ENCODE results near the gene ARHGAP15.

The ARHGAP15 gene

GRCh38 chr2:143453981-143454511, 324.8 kb downstream of the ARHGAP15 start:
- no peak for DNase-seq (ENCODE audit: low read depth)

GRCh38 chr2:143455317-143455716, 326.1 kb downstream of the ARHGAP15 start:
- no peak for DNase-seq (ENCODE audit: low read depth)

- no peak for DNase-seq (ENCODE audit: low read depth)
Measured at GRCh38 chr2:143458258-143459190, 329.3 kb downstream of the ARHGAP15 start.

GRCh38 chr2:143460382-143460781, 331.2 kb downstream of the ARHGAP15 start:
- no peak for DNase-seq (ENCODE audit: low read depth)

- DNase-seq (ENCODE audit: low read depth), result no peak
Measured at GRCh38 chr2:143463719-143464118, 334.5 kb downstream of the ARHGAP15 start.

GRCh38 chr2:143466391-143466790, 337.2 kb downstream of the ARHGAP15 start:
- no peak for DNase-seq (ENCODE audit: low read depth)

GRCh38 chr2:143467011-143467410, 337.8 kb downstream of the ARHGAP15 start:
- no peak for DNase-seq (ENCODE audit: low read depth)

DNA sequence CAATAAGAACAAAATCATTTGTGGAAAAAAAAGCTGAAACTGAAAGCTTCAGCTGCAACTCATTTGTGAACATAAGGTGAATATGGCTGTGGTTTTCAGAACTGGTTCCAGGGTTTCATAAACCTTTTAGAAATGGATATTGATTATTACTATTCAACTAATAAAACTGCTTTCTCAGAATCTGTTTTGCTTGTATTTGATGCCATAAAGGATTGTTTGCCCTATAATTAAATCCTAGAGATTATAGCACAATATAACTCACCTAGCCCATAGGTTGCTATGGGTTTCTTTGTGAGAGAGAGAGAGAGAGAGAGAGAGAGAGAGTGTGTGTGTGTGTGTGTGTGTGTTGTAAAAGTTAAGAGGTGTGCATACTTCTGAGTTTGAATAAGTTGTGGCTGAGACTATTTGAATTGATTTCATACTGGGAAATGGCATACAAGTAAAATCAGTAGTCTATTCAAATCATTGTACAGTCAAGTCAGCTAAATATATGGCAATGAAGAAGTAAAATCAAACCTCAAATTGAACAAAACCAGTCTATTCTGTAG, 339.2 kb downstream of the ARHGAP15 start:
- DNase-seq (ENCODE audit: low read depth), result no peak

GRCh38 chr2:143469323-143469722, 340.1 kb downstream of the ARHGAP15 start:
- DNase-seq (ENCODE audit: low read depth), result no peak

DNA sequence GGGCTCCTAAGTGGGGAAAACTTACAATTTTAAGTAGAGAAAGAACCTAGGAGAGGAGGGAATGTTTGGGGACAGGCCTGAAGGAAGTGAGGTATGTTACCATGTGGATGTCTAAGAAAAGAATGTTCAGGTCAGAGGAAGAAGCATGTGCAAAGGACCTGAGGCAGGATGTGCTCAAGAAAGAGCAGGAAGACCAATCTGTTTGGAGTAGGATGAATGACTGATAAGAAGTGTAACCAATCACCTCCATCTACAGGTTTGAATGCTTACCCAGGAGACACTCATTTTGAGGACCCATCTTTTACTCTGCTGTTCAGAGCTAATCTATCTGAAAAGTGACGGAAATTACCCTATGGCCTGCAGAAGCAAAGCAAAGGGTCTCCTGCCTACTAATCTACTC, 342.3 kb downstream of the ARHGAP15 start:
- DNase-seq (ENCODE audit: low read depth), result no peak

DNA sequence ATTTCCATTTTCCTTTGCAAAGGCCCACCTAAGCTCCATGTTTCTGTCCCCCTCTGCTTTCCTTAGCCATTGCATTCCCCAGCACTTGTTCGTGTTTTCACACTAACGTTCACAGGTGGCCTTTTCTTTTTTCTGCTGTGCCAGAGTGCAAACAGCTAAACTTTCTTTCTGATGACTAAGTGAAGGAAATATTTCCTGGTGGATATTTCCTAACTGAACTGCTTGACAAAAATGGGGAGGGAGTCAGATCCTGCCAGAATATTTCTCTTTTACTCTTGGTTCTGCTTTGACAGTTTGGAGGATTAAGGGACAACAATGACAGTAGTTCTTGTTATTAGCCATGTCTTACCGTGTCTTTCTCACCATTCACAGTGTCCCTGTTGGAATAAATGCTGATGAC, 344.0 kb downstream of the ARHGAP15 start:
- peak; percentile 45 for DNase-seq (ENCODE audit: low read depth)

DNA sequence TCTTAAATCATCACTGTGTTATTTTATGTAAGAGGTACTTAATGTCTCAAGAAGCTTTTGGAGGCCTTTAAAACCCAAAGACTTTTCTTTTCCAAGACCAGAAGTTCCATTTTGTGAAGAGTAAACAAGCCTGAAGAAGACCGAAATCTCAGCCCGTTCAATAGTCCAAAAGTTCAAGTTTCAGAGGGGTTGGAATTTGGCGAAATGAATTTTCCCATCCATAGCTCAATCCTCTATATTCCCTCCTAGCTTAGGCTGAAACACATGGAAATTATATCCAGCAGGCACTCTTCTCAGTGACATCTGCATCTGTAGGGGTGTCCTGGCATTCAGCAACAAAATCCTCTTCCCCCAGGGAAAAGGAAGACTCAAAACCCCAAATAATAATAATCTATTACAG, 344.6 kb downstream of the ARHGAP15 start:
- DNase-seq (ENCODE audit: low read depth), result no peak

- DNase-seq (ENCODE audit: low read depth), result no peak
Measured at GRCh38 chr2:143474586-143474985, 345.4 kb downstream of the ARHGAP15 start.

- no peak for DNase-seq (ENCODE audit: low read depth)
Measured at GRCh38 chr2:143475041-143475776, 346.0 kb downstream of the ARHGAP15 start.

DNA sequence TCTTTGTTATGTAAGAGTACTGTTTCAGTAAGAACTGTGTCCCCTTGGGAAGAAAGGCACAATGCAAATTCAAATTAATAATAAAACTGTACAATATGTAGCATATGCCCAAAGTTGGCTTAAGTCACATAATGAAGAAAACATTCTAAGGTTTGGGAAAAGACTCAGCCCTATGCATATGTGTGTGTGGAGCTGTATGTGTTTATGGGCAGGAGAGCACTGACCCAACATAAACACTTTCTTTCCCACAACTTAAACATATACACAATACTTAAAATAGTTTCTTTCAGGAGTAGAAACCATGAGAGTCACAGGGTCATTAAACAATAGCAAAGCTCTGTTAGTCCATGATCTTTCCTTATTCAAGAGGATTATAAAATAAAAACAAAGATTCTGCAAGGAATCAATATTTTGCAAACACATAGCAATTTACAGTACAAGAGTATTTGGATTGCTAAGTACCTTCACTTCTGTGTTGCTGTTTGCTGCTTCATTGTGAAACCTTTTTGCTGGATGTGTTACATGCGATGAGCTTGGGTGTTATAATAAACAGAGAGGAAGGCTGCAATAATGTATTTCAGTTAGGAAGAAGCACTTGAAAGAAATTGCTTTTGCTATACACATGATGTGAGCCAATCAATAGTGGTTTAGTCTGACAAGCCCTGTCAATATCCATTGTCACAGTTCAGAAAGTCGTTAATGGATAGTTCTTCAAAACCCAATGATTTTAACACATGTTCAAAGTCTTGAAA, 347.3 kb downstream of the ARHGAP15 start:
- DNase-seq (ENCODE audit: low read depth), result no peak

DNA sequence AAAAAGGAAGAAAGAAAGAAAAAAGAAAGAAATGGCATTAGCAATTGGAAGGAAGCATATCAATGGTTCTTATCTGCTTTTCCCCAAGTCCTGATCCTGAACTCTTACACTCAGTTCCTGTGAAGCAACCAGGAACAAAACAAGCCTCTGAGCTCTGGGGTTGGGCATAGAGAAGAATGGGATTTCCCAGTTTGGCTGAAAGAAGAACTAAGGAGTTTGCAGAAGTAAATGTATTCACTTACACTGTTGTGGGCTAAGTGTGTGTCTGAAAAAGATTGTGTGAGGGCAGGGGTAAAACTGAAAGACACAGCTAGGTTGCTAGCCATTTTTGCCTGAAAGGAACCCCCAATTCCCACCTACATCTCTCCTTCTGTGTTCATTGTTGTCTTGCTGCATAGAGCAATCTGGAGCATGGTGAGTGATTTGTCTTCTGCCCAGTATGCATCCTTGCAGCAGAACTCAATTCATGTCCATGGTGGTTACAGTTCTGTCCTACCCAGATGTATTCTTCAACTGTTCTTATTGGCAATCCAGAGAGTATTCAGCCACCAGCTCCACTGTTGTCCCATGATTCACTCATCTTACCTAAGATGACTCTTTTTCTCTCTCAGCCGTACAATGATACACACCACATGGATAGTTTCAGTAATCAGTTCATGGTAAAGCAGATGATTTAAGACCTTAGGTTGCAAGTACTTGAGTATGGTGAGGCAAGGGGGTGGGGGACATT, 348.7 kb downstream of the ARHGAP15 start:
- DNase-seq (ENCODE audit: low read depth), result no peak

DNA sequence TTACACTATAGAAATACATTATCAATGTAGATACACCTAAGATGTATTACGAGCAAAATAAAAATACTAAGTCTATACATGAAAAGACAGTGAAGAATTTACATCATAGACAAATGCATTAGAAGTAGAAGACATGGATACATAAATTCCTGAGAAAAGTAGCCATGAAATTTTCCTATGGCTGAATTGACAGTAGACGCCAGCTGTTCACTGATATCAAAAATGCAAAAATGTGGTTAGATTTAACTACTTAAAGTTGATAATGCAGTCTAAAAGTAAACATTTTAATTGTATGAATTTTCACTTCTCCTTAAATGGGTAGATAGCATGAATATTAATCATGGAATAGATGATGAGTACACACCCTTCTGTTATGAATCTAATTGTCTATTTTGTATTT, 350.9 kb downstream of the ARHGAP15 start:
- no peak for DNase-seq (ENCODE audit: low read depth)

DNA sequence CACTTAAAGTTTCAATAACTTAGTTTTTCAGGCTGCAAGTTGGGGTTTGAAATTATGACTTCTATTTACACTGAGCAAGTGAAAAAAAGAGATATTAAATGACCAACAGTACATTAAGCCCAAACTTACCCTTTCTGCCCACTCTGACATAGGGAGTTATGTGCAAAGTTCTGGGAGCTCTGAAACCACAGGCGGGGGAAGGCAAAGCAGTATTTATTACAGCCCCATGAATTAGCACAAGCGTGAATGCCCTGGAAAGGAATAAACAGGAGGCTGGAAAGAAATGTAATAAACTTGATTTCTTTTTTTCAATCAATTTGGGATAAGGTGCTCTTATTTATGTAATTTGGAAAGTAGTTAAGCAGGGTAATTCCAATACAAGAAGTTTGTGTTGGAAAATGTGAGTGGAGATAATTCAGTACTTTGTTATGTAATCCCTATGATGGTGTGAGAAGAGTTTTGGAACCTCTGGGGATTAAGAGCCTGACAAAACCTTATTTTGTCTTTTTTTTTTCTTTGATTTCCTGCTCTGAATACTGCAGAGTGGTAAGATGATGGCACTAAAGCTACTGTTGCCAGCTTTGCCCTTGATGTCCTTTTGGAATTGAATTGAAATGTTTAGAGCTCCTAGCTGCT, 351.5 kb downstream of the ARHGAP15 start:
- no peak for DNase-seq (ENCODE audit: low read depth)

DNA sequence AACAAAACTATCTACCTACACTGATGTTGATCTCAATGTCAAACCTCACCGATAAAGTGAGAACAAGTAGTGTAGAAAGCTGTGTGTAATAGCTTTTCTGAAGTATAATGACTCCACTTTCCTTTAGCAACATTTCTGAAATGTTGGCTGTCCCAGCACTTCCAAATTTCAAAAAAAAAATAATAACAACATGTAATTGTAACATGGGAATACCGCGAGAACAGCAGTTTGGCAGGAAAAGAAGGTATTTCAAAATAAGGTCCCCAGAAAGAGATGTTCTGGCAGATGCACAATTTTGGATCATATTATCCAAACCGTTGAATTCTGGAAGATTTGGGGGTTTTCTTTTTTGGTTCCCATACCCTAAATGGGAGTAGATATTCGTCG, 352.0 kb downstream of the ARHGAP15 start:
- DNase-seq (ENCODE audit: low read depth), result no peak

- no peak for DNase-seq (ENCODE audit: low read depth)
Measured at GRCh38 chr2:143481733-143482132, 352.5 kb downstream of the ARHGAP15 start.

GRCh38 chr2:143482316-143482715, 353.1 kb downstream of the ARHGAP15 start:
- DNase-seq (ENCODE audit: low read depth), result no peak

Measured in GM04503 (cell line).